Measurements from ENCODE around the gene RPL36A. TPM values are rescaled to one million over a fixed set of nuclear protein-coding genes. Genes with fewer than 3 reads are reported as not detected.

RPL36A gene
- total RNA-seq, 2 donors from 2014 or later: 369 to 821 TPM

DNA sequence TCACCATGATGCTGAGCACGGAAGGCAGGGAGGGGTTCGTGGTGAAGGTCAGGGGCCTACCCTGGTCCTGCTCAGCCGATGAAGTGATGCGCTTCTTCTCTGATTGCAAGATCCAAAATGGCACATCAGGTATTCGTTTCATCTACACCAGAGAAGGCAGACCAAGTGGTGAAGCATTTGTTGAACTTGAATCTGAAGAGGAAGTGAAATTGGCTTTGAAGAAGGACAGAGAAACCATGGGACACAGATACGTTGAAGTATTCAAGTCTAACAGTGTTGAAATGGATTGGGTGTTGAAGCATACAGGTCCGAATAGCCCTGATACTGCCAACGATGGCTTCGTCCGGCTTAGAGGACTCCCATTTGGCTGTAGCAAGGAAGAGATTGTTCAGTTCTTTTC lies 21.2 kb downstream of the RPL36A start:
- Histone ChIP-seq H3K9me3 (no peaks in the 10 kb centered on the region), H3K36me3 (replicated peaks in 1 of 2; ENCODE audit: insufficient read depth in 1 of 2, low read depth in 2 of 2) (no peaks in the 10 kb centered on the region), H3K27ac (no peak overlapping the region), H3K4me3 (no peak overlapping the region), H3K27me3 (no peaks in the 10 kb centered on the region), H3K4me1 (peaks cover 14% of the 10 kb centered on the region)
- WGBS, 2 donors: 70 to 80% methylated on average over 8 to 10 of the region's 10 CpGs
- TF ChIP-seq, protein P1, sequence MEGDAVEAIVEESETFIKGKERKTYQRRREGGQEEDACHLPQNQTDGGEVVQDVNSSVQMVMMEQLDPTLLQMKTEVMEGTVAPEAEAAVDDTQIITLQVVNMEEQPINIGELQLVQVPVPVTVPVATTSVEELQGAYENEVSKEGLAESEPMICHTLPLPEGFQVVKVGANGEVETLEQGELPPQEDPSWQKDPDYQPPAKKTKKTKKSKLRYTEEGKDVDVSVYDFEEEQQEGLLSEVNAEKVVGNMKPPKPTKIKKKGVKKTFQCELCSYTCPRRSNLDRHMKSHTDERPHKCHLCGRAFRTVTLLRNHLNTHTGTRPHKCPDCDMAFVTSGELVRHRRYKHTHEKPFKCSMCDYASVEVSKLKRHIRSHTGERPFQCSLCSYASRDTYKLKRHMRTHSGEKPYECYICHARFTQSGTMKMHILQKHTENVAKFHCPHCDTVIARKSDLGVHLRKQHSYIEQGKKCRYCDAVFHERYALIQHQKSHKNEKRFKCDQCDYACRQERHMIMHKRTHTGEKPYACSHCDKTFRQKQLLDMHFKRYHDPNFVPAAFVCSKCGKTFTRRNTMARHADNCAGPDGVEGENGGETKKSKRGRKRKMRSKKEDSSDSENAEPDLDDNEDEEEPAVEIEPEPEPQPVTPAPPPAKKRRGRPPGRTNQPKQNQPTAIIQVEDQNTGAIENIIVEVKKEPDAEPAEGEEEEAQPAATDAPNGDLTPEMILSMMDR (IDR thresholded peaks at IDR 0.05): no peak
- ATAC-seq (no peak), DNase-seq (no peak)
- intact Hi-C loops (cut with DNase I): no loop called here

DNA sequence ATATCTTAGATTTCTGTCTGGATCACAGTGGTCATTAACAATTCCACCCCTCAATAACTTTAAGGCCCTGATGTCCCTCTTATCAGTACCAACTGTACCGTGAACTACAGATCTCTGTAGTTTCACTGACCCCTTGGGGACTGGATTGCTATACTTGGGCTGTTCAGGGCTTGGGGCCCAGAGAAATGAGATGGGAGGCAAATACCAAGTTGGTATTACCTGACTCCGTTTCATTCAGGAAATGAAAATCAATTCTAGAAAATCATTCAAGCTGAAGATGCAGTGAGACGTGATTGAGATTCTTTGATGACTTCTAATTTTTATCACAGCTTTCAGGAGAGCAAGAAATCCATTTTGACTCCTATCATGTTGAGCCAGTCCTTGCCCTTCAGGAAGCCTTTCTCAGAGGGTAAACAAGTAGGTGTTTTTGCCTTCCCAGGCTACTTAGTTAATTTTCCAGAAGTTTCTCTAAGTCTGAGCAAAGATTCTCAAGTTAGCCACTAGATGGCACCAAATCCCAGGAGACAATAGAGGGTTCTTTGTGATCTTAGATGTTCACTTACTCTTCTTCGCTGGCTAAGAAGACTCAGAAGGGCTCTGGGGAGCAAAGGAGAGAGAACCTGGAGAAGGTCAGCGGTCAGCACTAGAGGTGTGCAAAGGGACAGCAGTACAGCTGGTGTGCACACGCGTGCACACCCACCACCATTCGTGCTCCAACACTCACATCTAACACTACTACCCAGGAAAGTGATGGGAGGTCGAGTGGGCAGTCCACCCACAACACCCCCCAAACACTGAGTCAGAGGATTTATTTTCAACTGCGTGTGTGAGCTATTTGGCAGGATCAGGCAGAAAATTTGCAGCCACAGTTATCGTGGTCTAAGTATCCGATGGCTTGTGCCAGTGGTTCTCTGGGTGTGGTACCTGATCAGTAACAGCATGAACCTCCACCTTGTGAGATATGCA lies 24.7 kb downstream of the RPL36A start:
- H3K4me3 ChIP-seq: no peak overlapping the region
- TF ChIP-seq, protein P1 (IDR thresholded peaks at IDR 0.05): peak; percentile 47 to 86 (median 60)
- TF ChIP-seq POLR2A (IDR thresholded peaks at IDR 0.05): no peak
- H3K4me1 ChIP-seq: peaks cover 25% of the 10 kb centered on the region
- intact Hi-C loops (cut with DNase I): no loop called here
- H3K27ac ChIP-seq: peak overlapping the region; percentile 45 to 52 (median 49)
- no peaks in the 10 kb centered on the region for H3K27me3 ChIP-seq
- peak; percentile 47 for ATAC-seq
- no peaks in the 10 kb centered on the region for H3K36me3 ChIP-seq (replicated peaks in 1 of 2; ENCODE audit: insufficient read depth in 1 of 2, low read depth in 2 of 2)
- no peaks in the 10 kb centered on the region for H3K9me3 ChIP-seq
- WGBS, 2 donors: 18 to 33% methylated on average over 5 to 11 of the region's 12 CpGs
- peak in 2 of 4 donors; percentile 26 to 39 for DNase-seq

DNA sequence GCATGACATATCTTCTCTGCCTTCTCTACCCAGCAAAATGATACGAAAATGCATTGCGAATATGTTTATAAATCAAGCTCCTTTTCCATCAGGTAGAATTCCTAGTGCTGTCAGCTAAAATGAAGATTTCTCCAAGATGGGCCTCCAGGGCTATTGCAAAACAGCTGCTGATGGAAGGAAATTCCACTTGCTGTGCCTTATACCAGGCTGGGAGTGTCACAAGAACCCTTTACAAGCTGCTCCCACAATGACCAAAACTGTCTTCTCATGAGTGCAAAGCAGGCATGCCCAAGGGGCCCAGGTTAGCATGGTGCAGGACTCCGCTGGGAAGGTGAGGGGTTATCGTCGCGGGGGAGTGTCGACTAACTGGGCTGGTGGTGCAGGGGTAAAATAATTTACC lies 25.9 kb downstream of the RPL36A start:
- no peaks in the 10 kb centered on the region for H3K36me3 ChIP-seq (replicated peaks in 1 of 2; ENCODE audit: insufficient read depth in 1 of 2, low read depth in 2 of 2)
- H3K27me3 ChIP-seq: no peaks in the 10 kb centered on the region
- DNase-seq (no peak), ATAC-seq (no peak)
- 93 to 100% methylated on average over 2 to 7 of the region's 7 CpGs for WGBS, 2 donors
- H3K27ac ChIP-seq: no peak overlapping the region
- H3K4me1 ChIP-seq: peaks cover 25% of the 10 kb centered on the region
- intact Hi-C loops (cut with DNase I): no loop called here
- no peaks in the 10 kb centered on the region for H3K9me3 ChIP-seq
- no peak overlapping the region for H3K4me3 ChIP-seq
- TF ChIP-seq, protein P1 (IDR thresholded peaks at IDR 0.05): no peak
- no peak for TF ChIP-seq POLR2A (IDR thresholded peaks at IDR 0.05)

DNA sequence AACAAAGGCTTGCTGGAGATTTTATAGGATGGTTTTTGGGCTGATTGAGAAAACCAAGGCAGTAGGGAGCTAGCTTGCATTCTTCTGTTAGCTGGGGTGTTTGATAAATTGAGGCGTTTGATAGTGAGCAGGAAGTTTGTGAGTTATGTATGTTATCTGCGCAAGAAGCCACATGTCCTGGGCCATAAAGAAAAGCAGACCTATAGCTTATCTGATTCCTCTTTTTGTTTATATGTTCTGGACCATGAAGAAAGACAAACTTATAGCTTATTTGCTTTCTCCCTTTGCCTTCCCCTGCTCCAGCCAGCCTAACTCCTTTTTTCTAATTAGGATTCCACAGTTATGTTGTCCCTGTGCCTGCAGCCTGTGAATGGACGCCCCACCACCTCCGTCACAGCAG lies 26.4 kb downstream of the RPL36A start:
- H3K36me3 ChIP-seq (replicated peaks in 1 of 2; ENCODE audit: insufficient read depth in 1 of 2, low read depth in 2 of 2): no peaks in the 10 kb centered on the region
- H3K4me1 ChIP-seq: peaks cover 25% of the 10 kb centered on the region
- 68 to 74% methylated on average over 3 to 4 of the region's 4 CpGs for WGBS, 2 donors
- intact Hi-C loops (cut with DNase I): no loop called here
- H3K9me3 ChIP-seq: no peaks in the 10 kb centered on the region
- H3K4me3 ChIP-seq: no peak overlapping the region
- no peak for TF ChIP-seq POLR2A (IDR thresholded peaks at IDR 0.05)
- TF ChIP-seq, protein P1 (IDR thresholded peaks at IDR 0.05): no peak
- DNase-seq (no peak), ATAC-seq (no peak)
- no peaks in the 10 kb centered on the region for H3K27me3 ChIP-seq
- H3K27ac ChIP-seq: peak overlapping the region in 1 of 4 donors; percentile 83

All from body of pancreas (tissue), 4 donors.